Stimulated activated CD4-positive, alpha-beta T cell treated with anti-CD3 and anti-CD28 coated beads, TNF-alpha, amount 100 ng/mL, for 24 hours (primary cell): ENCODE measurements around the gene KCNQ5.
A peak's percentile ranks its signal among the peaks of the same experiment; 100 is the strongest.
"Not testable (repeated sequence)": the region's sequence is repeated elsewhere in the genome, so short reads cannot be mapped to it uniquely, and the experiment has no call there.

ENCODE experiments used
- DNase-seq, 3 experiments: peaks; one replicate each; pipeline ENCODE4 v3.0.0-alpha.2; 2020; ENCODE audit warnings: low read depth in 3 of 3

Gene KCNQ5

DNA sequence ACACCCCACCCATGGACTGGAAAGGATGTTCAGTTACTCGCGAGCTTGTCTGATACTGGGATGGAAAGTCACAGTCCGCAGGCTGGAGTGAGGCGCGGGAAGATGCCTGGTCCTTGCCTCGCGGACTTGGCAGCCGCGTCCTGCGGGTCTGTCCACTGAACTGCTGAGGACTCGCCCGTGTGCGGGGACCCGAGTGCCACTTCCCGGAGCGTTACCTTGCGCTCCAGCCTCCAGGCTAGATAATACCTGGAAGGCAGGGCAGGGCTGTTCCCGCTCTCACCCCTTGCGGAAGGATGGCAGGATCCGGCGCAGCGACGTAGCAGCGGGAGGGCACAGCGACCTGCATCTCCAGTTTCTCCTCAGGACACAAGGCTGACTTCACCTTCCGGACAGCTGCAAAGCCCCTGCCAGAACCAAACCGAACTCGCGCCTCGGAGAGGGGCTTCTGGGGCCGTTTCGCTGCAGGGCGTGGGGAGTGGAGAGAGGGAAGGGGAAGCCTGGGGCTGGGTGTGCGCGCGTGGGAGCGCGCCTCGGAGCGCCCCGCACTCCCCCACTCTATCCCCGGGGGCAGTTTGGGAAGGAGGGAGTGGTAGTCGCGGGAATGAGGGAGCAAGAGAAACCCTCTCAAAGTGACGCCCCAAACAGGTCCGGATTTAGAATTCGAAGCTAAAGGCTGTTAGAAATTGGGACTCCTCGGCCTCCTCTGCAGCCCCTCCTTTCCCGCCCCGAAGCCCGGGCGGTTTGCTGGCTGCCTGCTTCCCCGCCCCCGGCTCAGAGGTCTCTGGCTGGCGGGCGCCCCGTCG is at the start of gene KCNQ5:
Gene KCNQ5, plus strand, starts transcription at position 774 of the 803 bp plus-strand sequence.
- DNase-seq = peak in 2 of 3 experiments; percentile 13 to 30

DNA sequence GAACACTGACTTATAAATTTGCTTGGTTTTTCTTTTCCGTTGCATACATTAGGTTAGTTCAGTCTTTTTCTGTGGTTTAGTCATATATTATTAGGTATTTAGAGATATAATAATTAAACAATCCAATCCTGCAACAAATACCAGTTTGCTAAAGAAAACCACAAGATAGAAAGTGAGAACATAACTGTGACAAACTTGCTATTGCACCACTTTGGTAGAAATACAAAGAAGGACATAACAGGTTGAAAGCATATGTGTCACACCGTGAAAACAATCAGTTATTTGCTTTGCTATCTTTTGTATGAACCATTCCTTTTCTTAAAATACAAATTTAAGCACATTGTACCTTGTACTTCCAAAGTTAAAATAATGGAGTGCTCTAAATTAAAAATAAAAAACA is 42.0 kb upstream of the KCNQ5 start:
- no peak for DNase-seq

DNA sequence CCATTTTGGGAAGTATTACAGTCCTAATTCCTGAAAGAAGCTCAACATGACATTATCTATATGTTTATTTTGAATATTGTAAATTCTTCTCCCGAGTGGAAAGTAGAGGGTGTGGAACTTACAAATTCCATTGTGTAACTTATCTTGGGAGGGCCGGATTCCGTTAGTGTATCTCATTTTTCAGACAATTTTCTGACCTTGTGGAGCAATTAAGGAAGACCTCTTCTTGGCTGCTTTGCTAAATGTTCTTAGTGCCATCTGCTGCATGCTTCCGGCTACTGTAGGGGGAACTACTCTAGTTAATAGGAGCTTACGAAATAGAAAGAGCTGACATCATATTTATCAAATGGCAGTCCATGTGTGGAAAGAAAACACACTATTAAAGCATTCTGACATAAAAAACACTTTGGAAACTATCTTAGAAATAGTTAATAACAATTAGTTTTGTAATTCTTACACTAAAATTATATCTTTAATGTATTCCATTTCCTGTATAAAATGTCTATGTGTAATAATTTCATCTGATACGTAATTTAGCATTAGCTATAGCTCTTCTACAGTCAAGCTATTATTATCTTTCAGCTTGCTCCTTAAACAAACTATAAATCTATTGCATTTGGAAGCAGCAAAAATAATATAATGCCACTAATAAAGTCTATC is 41.5 kb upstream of the KCNQ5 start:
- no peak for DNase-seq

DNA sequence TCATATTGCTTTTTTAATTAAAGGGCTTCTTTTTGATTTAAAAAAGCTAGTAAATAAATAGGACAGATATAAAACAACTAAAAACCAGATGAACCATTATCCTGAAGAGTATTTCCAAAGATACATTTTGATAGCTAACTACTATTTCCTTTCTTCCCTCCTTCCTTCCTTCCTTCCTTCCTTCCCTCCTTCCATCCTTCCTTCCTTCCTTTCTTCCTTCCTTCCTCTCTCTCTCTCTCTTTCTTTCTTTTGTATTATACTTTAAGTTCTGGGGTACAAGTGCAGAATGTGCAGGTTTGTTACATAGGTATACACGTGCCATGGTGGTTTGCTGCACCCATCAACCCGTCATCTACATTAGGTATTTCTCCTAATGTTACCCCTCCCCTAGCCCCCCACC is 40.9 kb upstream of the KCNQ5 start:
- DNase-seq = not testable (repeated sequence)

DNA sequence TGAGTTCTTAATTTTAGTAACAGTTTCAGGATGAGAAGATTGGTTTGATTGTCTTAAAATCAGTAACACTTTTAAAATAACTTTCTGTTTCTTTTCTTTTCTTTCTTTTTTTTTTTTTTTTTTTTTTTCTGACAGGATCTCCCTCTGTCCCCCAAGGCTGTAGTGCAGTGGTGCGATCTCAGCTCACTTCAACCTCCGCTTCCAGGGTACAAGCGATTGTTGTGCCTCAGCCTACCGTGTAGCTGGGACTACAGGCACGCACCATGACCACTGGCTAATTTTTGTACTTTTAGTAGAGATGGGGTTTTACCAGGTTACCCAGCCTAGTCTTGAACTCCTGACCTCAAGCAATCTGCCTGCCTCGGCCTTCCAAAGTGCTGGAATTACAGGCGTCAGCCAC is 33.7 kb upstream of the KCNQ5 start:
- no peak for DNase-seq

DNA sequence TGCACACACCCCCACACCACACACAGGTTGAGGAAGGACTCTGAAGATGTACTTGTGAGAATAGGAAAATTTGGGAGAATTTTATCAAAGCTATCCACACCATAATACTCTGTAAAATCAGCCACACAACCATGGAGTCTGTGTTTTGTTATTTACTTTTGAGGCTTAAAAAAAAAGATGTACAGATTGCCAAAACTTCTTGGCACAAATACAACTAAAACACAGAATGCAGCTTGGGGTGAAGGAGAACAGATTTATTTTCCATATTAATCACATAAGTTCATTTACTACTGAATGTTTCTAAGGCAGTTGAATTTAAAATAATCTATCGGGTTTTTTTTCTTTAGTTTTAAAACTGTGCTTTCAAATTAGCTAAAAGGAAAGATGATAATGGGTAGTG is 32.8 kb upstream of the KCNQ5 start:
- no peak for DNase-seq

DNA sequence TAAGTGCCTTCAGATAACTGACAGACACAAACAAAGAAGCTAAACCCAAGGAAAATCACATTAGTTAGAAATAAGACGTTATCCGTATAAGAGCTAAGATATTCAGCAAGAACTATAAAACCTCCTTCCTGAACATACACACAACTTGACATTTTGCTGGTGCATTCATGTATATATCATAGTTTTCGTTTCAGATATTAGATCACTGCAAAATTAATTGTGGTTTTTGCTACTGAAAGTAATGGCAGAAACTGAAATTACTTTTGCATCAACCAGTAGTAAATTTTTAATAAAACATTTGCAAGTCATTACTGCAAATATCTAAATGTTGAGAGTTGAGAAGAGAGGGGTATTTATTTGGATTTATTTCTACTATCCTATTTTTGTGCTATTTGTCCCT is 26.1 kb upstream of the KCNQ5 start:
- no peak for DNase-seq

DNA sequence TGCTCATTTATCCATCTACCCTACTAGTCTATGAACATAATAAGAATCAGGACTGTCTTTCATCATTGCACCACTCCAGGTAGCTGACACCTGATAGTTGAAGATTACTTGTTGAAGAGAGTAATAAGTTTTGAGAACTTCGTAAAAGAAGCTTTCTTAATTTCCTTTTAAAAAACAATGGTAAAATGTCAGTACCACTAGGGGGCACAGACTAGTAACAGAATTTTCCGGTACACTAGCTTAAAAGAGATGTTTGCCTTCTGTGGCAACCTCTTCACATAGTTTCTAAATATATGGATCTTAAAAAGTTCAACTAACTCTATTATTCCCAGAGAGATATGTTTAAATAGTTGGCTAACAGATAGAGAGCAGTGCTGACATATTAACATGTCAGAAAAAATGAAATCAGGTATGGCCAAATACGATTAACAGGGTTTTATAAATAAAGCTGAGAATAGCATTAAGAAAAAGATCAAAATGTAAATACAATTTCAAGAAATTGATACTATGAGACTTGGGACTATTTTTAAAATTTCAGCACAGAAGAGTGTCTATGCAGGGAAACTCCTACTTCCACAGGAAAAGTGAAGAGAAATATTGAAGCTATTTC is 5.4 kb upstream of the KCNQ5 start:
- DNase-seq = no peak

DNA sequence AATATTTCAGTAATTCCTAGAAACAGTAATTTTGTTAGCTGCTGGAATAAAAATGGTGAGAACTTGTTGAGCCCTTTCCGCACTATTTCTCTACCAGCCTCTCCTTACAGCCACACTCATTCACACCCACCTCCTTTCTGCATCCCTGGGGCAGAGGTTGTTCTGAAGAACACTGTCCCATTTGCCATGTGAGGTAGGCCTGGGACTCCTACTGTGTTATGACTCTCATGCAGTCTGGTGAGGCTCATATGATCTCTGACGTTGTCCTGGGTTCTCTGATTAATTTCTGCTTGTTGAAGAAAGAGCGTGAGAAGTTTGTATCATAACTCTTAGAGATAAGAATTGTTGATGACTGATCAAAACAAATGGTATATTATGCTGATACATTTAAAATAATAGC is 4.1 kb upstream of the KCNQ5 start:
- no peak for DNase-seq

DNA sequence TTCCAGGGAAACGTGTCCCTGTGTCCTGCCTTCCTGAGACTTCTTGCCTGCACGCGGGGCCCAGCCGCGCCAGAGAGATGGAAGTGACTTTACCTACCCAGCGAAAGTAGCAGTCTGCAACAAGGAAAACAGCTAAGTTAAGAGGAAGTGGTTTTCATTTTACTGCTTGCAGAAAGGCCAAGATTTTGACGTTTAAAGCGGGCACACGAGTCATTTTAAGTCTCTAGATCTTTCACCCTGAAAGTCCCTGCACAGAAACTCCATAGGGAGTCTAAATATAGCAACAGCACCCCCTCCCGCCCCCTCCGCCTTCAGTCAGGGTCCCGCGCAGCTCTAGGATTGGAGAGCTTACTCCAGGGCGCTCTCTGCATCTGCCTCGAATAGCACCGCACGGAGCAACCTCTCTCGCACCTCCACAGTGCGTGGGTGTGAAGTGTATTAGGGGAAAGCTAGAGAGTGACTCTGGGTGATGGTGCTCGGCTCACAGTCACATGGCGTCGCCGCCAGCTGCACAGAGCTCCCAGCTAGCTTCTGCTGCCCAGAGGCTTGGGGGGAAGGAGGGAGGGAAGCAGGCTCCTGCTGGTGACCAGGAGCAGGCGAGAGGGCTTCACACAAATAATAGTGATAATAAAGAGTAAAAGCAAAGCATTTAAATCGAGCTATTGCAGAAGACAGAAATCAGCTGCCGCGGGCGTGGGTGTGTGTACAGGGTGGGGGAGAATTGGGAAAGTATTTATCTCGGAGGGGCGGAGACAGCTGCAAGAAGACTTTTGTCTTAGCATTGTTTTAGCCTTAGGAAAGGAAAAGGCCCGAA is 1.8 kb upstream of the KCNQ5 start:
- peak; percentile 69 to 82 (median 77) for DNase-seq

DNA sequence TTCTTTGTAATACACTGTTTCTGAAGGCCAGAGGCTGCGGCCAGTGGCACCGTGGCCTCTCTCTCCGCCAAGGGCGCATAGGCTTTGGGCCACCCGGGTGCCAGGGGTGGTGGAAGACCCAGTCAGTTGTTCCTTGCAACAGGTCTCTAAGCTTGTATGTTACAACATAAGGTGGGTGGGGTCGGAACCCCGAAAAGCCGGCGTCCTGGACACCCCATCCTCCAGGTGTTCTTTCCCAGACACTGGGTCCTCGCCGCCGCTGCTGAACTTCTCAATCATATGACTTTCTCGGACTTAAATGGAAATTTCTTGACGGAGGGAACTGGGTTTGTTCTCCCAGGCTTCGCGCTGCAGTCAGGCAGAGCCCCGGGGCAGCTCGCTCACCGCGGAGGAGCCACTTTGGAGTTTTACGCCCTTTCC is 983 bp upstream of the KCNQ5 start:
- DNase-seq = peak in 1 of 3 experiments; percentile 18

DNA sequence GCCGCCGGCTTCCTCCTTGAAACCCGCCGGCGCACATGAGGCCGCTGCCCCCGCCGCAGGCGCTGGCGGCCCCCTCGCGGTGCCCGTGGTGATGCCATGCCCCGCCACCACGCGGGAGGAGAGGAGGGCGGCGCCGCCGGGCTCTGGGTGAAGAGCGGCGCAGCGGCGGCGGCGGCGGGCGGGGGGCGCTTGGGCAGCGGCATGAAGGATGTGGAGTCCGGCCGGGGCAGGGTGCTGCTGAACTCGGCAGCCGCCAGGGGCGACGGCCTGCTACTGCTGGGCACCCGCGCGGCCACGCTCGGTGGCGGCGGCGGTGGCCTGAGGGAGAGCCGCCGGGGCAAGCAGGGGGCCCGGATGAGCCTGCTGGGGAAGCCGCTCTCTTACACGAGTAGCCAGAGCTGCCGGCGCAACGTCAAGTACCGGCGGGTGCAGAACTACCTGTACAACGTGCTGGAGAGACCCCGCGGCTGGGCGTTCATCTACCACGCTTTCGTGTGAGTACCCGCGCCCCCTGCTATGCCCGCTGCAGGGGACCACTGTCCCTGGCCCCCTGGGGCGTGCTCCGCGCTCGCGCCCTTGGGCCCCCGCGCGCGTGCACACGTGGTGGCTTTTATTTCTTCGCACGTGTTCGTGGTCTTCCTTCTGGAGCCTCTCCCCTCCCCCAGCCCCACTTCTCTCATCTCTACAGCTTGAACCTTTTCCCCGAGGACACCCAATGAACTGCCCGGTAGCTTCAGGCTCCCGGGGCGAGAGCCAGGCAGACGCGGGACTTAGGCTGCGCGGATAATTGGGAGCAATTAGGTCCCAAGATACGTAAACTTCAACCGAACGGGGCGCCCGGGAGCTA is 453 bp downstream of the KCNQ5 start:
- DNase-seq = peak in 2 of 3 experiments; percentile 40 to 54

DNA sequence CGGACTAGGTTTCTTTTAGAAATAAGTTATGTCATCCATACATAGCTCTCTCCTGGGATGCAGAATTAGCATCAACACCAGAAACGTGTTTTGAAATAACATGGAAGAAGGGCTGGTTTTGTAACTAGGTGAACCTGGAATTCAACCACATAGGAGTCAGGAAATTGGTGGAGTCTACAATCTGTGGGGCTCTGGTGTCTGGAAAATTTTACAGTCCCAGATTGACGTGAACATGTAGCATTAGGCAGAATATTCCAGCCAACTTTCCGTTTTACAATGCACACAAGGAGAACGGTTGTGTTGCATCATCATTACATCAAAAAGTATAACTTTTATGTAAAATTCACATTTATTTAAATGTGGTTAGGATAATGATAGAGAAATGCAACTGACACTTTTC is 1.9 kb downstream of the KCNQ5 start:
- DNase-seq = no peak

DNA sequence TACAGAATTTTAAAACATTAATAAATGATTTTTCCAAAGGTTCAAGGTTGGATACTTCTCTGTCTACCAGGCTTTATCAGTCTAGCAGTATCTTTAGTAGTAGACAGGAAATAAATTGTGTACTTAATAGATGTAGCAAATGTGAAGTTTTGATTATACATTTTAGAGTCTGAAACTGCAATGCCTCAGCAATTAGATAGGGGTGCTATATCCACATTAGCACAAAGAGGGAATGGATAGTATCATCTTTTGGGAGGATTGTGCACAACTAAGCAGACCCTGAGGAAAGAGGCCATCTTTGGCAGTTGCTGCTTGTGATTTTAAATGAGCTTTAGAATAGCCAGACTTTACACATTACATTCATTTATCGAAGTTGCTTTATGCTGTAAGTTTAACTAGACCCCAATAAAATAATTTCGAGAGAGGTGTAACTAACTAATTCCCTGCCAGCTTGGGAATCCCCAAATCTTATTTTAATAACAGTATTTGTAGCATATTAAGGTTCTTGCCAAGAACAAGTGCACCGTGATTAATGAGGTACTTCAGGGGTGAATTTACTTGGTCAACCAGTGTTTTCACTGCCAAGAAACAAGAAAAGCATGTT is 2.8 kb downstream of the KCNQ5 start:
- DNase-seq = no peak

DNA sequence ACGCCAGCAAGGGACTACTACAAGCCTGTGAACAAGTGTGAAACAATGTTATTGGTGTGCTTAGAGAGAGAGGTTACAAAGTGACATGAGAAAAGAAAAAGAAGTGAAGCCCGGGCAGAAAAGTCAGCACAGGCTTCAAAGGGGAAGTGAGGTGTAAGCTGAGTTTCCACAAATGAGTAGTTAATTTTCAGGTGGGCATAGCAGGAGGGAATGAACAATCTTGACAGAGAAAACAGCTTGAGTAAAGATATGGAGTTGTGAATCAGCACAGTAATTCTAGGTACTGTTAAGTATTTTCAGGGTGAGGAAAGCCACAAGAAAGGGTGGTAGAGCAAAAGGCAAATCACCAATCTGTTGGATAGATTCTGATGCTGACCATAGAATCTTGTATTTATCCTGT is 4.3 kb downstream of the KCNQ5 start:
- no peak for DNase-seq

DNA sequence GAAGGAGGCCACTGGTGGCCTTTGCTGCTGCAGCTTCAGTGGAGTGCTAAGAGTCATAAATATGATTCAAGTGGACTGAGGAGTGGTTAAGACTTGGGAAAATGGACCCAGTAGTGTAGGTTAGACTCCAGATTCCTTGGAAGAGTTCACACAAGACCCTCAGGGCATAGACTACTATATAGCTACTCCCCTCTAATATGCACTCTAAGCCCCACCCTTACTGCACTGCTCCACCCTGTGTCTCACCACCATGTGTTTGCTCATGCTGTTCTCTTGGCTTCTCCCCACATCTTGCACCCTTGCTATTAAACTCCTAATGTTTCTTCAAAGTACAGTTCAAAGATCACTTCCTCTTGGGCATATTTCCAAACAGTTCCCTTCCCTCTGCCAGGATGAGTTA is 5.7 kb downstream of the KCNQ5 start:
- no peak for DNase-seq

DNA sequence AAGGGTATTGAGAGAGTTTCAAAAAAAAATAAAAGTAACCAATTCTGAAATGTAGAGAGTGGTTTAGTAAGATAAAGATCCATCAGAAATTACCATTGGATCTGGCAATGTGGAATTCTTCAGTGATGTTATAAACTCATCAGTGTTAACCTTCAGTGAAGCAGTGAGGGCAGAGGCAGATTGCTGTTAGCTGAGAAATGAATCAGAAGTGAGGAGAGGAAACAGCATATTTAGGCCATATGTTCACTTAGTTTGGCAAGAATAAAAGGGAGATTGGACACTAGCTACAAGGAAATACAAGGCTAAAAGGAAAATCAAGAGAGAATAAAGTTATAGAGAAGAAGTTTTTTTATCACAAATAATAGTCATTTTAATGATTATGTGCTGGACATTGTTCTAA is 9.6 kb downstream of the KCNQ5 start:
- no peak for DNase-seq

DNA sequence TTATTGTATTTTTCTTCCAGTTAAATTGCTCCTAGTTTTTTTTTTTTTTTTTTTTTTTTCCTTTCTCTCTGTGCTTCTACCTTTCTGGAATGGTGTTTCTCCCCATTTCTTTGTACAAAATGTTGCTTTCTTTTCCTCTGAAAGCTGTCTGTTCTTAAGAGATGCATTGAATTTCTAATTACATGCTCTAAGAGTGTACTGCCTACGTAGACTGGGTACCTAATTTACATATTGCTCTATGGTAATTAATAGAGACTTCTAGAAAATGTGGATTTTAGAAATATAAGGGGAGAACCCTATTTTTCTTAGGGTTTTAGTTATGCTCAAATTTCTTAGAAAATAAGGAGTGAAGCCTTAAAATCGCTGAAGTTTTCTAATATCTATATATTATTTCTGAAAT is 13.8 kb downstream of the KCNQ5 start:
- no peak for DNase-seq

DNA sequence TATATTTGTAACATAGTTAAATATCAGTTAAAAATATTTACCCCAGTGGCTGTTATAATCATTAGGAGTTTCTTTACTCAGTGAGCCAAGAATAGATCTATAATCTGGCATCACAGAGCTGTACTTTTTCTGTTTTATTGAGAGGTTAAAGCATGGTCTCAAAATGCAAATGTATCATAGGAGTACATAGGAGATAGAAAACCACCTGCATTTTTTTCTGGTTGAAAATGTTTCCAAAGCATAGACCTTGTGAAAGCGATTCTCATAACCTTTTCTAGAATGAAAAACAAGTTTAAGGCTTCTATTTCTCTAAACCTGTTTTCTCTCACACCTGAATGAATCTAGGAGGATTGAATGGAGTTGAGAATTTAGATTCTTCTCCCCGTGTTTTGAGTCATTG is 14.4 kb downstream of the KCNQ5 start:
- no peak for DNase-seq

DNA sequence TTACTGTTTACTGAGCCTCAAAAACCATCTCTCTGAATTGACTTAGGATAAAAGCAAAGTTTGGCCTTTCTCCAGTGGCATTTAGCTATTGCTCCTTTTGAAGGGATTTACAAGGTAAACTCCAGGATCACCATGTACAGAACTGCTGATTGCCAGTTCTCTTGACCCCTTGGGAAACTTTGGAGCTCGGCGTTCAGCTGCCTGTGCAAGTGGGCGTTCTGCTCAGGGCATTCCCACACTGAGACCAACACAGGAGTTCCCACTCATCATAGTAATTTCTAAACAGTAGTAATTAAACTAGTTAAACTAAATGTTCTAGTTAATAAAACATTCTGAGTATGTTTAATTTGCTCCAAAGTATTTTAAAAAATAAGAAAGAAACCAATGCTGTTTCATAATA is 14.9 kb downstream of the KCNQ5 start:
- no peak for DNase-seq
